HG03442 (cell line): ENCODE measurements around the gene NETO1.

Experiments
- ATAC-seq: cut with Tn5 transposase; IDR thresholded peaks from one replicate; pipeline ENCODE4 v1.9.1; 2021; ENCODE audit warnings: mild to moderate bottlenecking, moderate library complexity; ENCODE audit not compliant: unreplicated experiment

Gene NETO1

GRCh38 chr18:72846736-72847533 is 20.9 kb downstream of the NETO1 start:
- no peak for ATAC-seq

- no peak for ATAC-seq
Observed at GRCh38 chr18:72843743-72844142, 24.0 kb downstream of the NETO1 start.

- no peak for ATAC-seq
Observed at GRCh38 chr18:72840109-72840508, 27.7 kb downstream of the NETO1 start.

- no peak for ATAC-seq
Observed at GRCh38 chr18:72834731-72835130, 33.1 kb downstream of the NETO1 start.

GRCh38 chr18:72833471-72833870 is 34.3 kb downstream of the NETO1 start:
- no peak for ATAC-seq

GRCh38 chr18:72830109-72830508 is 37.7 kb downstream of the NETO1 start:
- no peak for ATAC-seq

GRCh38 chr18:72828601-72829000 is 39.2 kb downstream of the NETO1 start:
- ATAC-seq, result no peak

- ATAC-seq, result no peak
Observed at GRCh38 chr18:72826736-72827135, 41.1 kb downstream of the NETO1 start.

- no peak for ATAC-seq
Observed at GRCh38 chr18:72823345-72823744, 44.4 kb downstream of the NETO1 start.

- no peak for ATAC-seq
Observed at GRCh38 chr18:72822202-72822601, 45.6 kb downstream of the NETO1 start.

GRCh38 chr18:72820571-72820970 is 47.2 kb downstream of the NETO1 start:
- no peak for ATAC-seq

GRCh38 chr18:72819050-72819449 is 48.7 kb downstream of the NETO1 start:
- no peak for ATAC-seq

- no peak for ATAC-seq
Observed at GRCh38 chr18:72811047-72811446, 56.7 kb downstream of the NETO1 start.

GRCh38 chr18:72808680-72809079 is 59.1 kb downstream of the NETO1 start:
- no peak for ATAC-seq

GRCh38 chr18:72799106-72799505 is 68.7 kb downstream of the NETO1 start:
- no peak for ATAC-seq

GRCh38 chr18:72783530-72783929 is 84.3 kb downstream of the NETO1 start:
- ATAC-seq, result no peak

GRCh38 chr18:72774914-72775313 is 92.9 kb downstream of the NETO1 start:
- ATAC-seq, result no peak

- no peak for ATAC-seq
Observed at GRCh38 chr18:72772916-72773315, 94.9 kb downstream of the NETO1 start.

GRCh38 chr18:72768681-72769229 is 99.0 kb downstream of the NETO1 start:
- ATAC-seq, result no peak

GRCh38 chr18:72762515-72763122 is 105.2 kb downstream of the NETO1 start:
- ATAC-seq, result peak; percentile 82

- ATAC-seq, result no peak
Observed at GRCh38 chr18:72752220-72752619, 115.6 kb downstream of the NETO1 start.

GRCh38 chr18:72742002-72742401 is 125.8 kb downstream of the NETO1 start:
- ATAC-seq, result no peak
